Suppressor macrophage treated with lipopolysaccharide for 4 hours (primary cell): Measurements from ENCODE around the gene RNF223.
"Not testable (repeated sequence)": the region's sequence is repeated elsewhere in the genome, so short reads cannot be mapped to it uniquely, and the experiment has no call there.

Experiments
- DNase-seq: peaks from one replicate; pipeline ENCODE4 v3.0.0-alpha.2; 2020

The RNF223 gene

GRCh38 chr1:1106510-1107221 is 32.6 kb upstream of the RNF223 start:
- no peak for DNase-seq

GRCh38 chr1:1104152-1104551 is 30.0 kb upstream of the RNF223 start:
- DNase-seq: peak; percentile 42

- no peak for DNase-seq
These were observed 27.4 kb upstream of the RNF223 start for GRCh38 chr1:1101503-1101902.

GRCh38 chr1:1100296-1100695 is 26.2 kb upstream of the RNF223 start:
- DNase-seq: no peak

- DNase-seq: no peak
These were observed 25.5 kb upstream of the RNF223 start for GRCh38 chr1:1099506-1100183.

- DNase-seq: no peak
These were observed 24.7 kb upstream of the RNF223 start for GRCh38 chr1:1098681-1099421.

- DNase-seq: not testable (repeated sequence)
These were observed 22.0 kb upstream of the RNF223 start for GRCh38 chr1:1096136-1096535.

- no peak for DNase-seq
These were observed 20.9 kb upstream of the RNF223 start for GRCh38 chr1:1094981-1095380.

GRCh38 chr1:1093610-1093943 is 19.5 kb upstream of the RNF223 start:
- no peak for DNase-seq

GRCh38 chr1:1092894-1093609 is 18.9 kb upstream of the RNF223 start:
- no peak for DNase-seq

GRCh38 chr1:1092149-1092855 is 18.2 kb upstream of the RNF223 start:
- no peak for DNase-seq

- no peak for DNase-seq
These were observed 17.4 kb upstream of the RNF223 start for GRCh38 chr1:1091344-1092148.

GRCh38 chr1:1090424-1091343 is 16.6 kb upstream of the RNF223 start:
- no peak for DNase-seq

GRCh38 chr1:1089731-1090423 is 15.8 kb upstream of the RNF223 start:
- DNase-seq: no peak

GRCh38 chr1:1088801-1089680 is 14.9 kb upstream of the RNF223 start:
- no peak for DNase-seq

- no peak for DNase-seq
These were observed 14.1 kb upstream of the RNF223 start for GRCh38 chr1:1088029-1088800.

GRCh38 chr1:1087351-1088028 is 13.4 kb upstream of the RNF223 start:
- DNase-seq: no peak

- no peak for DNase-seq
These were observed 12.8 kb upstream of the RNF223 start for GRCh38 chr1:1086911-1087341.
